Fibroblast of skin of abdomen (primary cell): ENCODE data around the gene IZUMO1.
"Not testable (repeated sequence)": the region's sequence is repeated elsewhere in the genome, so short reads cannot be mapped to it uniquely, and the experiment has no call there.

ENCODE experiments used
- DNase-seq: peaks from one replicate; pipeline ENCODE4 v3.0.0-alpha.2; 2013

Gene IZUMO1

GRCh38 chr19:48737360-48737998 lies 9.2 kb downstream of the IZUMO1 start:
- DNase-seq = no peak

DNA sequence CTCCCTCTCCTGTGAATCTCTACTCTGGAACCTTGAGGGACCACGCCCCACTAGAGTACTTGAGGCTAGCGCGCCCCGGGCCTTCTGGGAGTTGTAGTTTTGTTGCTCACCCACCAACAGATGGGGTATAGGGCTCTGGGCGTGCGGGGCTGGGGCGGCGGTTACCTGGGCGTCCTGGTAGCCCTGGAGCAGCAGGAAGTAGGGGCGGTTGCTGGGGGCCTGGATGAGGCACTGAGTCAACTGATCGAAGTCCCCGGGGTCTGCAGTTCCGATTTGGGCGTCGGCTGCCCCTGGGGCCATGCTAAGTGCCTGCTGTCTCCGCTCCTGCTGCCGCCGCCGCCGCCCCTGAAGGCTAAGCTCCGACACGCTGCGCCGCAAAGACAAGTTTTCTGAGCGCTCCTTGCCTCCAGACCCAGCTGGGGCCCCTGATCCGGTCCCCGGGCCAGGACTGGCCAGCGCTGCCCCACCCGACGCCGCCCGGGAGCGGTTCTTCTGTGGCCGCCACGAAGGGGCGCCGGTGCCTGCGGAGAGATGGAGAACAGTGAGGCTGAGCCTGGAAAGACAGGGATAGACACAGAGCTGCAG lies 11.6 kb downstream of the IZUMO1 start:
- DNase-seq = no peak

GRCh38 chr19:48734625-48735024 lies 12.1 kb downstream of the IZUMO1 start:
- no peak for DNase-seq

DNA sequence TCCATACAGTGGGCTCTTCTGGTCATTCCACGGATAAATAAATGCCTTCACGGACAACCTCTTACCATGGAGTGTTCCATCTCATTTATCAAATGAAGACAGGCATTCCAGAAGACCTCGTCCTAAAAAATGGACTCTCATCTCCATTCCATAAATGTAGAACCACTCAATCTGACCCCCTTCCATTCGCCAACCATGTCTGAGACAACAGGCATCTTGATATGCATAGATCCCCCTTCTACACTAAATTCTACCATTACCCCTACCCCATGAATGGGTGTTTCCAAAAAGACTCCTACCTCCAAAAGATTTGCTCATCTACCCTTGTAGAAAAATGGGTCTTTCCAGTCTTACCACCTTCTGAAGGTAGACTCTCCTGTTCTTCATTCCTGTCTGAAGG lies 15.3 kb downstream of the IZUMO1 start:
- no peak for DNase-seq

- no peak for DNase-seq
These were observed 17.6 kb downstream of the IZUMO1 start for GRCh38 chr19:48728911-48729664.

GRCh38 chr19:48726556-48726955 lies 20.2 kb downstream of the IZUMO1 start:
- no peak for DNase-seq

GRCh38 chr19:48724796-48725753 lies 21.6 kb downstream of the IZUMO1 start:
- DNase-seq = peak; percentile 91

DNA sequence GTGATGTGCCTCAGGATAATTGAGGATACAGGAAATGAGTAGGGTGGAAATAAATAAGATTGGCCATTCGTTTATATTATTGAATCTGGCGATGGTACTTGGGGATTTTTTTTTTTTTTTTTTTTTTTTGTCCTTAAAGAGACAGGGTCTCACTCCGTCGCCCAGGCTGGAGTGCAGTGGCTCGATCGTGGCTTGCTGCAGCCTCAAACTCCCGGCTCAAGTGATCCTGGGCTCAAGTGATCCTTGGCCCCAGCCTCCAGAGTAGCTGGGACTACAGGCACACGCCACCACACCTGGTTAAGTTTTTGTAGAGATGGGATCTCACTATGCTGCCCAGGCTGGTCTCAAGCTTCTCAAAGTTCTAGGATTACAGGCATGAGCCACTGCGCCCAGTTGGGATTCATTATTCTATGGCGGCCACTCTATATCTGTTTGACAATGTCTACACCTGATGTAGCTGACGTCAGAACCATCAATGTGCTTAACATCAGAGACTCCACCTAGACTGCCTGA lies 24.5 kb downstream of the IZUMO1 start:
- DNase-seq = no peak

- DNase-seq = peak; percentile 99
These were observed 26.0 kb downstream of the IZUMO1 start for GRCh38 chr19:48720613-48721296.

DNA sequence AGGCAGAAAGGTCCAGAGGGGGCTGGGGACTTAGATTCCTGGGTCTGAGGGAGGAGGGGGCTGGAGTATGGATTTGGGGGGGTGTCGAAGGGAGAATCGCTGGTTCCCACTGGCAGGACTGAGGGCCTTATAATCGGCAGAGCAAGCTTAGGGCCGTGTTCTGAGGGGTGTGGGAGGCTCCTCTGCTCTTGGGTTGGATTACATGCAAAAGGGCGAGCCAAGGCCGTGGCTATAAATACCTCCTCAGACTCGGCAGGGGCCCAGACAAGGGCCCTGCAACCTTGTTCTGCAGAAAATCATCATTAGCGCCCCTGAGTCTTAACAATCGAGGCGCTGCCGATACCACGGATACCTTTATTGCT lies 26.5 kb downstream of the IZUMO1 start:
- DNase-seq = no peak

GRCh38 chr19:48719263-48720171 lies 27.2 kb downstream of the IZUMO1 start, which contains the start of gene MAMSTR:
Gene MAMSTR (minus strand): TSS chr19:48719725. CDS start chr19:48719031, 694 bp downstream.
- DNase-seq = no peak

- DNase-seq = no peak
These were observed 27.9 kb downstream of the IZUMO1 start for GRCh38 chr19:48718711-48719231.

DNA sequence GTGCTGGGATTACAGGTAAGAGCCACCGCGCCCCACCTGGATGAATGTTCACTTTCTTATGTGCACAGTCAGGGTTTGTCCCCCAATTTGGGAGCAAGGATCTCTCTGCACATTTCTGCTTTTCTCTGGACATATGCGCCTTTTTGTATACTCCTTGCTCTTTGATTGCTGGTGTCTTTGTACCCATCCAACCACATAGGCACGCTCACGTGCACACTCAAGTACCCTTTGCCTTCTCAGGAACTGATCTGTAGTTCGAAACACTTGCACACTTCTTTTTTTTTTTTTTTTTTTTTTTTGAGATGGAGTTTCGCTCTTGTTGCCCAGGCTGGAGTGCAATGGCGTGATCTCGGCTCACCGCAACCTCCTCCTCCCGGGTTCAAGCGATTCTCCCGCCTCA lies 28.6 kb downstream of the IZUMO1 start:
- not testable (repeated sequence) for DNase-seq

GRCh38 chr19:48716562-48717291 lies 30.0 kb downstream of the IZUMO1 start:
- DNase-seq = peak; percentile 63

- DNase-seq = peak; percentile 45
These were observed 31.0 kb downstream of the IZUMO1 start for GRCh38 chr19:48715681-48716171.

DNA sequence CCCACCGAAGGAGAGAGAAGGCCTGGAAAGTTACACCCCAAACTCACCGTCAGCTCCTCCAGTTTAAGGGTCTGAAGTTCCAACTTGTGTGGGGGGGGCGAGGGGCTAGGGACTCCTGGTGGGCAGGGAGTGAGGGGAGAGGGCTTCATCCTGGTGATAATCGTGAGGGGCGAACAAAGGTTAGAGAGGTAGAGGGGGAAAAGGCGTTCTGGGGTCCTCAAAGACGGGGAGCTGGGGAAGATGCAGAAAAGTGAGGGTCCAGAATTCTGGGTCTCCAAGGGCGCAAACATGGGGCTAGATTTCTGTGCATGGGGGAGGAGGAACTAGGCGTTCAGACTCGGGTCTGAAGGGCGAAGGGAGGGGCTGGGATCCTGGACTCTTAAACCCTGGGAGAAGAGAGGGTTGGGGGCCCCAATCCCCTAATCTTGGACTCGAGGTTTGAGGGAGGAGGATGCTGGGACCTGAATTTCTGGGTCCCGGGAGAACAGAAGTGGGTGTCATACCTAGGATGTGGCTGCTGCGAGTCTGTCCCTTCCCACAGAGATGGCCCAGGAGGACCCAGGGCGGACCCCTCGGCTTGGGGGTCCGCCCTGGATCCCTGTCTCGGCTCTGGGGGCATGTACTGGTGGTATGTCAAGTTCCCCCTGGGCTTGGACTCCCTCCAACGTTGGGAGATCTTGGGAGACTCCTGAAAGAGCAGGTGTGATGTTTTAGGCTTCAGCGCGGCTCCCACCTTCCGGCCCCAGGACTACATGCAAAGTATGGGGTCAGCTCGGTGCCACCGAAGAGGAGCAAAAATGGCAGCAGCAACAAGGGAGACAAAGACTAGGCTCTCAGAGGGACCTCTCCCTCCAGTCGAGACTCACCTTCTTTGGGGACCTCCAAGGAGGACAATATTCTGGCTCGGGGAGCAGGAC lies 31.7 kb downstream of the IZUMO1 start:
- no peak for DNase-seq

DNA sequence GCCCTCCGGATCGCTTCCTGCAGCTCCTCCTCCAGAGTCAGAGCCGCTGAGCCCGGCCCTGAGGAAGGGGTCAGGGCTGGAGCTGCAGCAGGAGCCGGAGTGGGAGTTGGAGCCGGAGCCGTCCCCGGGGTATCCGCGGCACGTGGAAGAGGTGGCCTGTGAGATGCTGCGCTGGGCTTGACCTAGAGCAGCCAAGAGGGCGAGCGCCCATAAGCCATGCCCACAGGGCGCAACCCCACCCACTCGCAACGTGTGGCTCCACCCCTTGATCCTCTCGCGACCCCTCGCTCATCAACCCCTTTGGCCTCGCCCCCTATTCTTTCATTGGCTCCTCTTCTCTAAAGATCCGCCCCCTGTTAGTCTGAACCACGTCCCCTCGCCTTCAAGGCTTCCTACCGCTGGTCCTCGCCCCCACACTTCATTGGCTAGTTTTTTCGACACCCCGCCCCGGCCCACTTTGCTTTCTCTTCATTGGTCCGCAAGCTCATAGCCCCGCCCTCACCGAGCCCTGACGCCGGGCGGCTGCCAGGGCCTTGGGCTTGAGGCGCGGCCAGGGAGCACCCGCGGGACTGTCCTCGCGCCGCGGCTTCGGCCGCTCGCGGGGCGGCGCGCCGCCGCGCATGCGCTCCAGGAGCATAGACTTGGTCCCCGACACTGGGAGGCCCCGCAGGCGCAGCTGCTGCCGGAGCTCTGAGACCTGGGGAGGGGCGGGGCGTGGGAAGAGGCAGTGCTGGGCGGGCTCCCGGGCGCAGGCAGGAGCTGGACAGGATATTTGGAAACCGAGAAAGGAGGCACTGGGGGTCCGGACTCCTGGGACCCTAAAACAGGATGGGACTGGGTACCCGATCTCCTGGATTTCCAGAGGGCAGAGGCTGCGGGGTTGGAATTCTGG lies 32.6 kb downstream of the IZUMO1 start:
- DNase-seq = peak; percentile 100
